CD4-positive, alpha-beta T cell treated with Interleukin-15 for 4 hours (primary cell): ENCODE measurements around the gene RIBC2.
"Not testable (repeated sequence)": the region's sequence is repeated elsewhere in the genome, so short reads cannot be mapped to it uniquely, and the experiment has no call there.

Experiments used
- DNase-seq: peaks from one replicate; pipeline ENCODE4 v3.0.0-alpha.2; 2020; ENCODE audit warnings: low spot score

The RIBC2 gene, protein sequence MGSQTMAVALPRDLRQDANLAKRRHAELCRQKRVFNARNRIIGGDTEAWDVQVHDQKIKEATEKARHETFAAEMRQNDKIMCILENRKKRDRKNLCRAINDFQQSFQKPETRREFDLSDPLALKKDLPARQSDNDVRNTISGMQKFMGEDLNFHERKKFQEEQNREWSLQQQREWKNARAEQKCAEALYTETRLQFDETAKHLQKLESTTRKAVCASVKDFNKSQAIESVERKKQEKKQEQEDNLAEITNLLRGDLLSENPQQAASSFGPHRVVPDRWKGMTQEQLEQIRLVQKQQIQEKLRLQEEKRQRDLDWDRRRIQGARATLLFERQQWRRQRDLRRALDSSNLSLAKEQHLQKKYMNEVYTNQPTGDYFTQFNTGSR

DNA sequence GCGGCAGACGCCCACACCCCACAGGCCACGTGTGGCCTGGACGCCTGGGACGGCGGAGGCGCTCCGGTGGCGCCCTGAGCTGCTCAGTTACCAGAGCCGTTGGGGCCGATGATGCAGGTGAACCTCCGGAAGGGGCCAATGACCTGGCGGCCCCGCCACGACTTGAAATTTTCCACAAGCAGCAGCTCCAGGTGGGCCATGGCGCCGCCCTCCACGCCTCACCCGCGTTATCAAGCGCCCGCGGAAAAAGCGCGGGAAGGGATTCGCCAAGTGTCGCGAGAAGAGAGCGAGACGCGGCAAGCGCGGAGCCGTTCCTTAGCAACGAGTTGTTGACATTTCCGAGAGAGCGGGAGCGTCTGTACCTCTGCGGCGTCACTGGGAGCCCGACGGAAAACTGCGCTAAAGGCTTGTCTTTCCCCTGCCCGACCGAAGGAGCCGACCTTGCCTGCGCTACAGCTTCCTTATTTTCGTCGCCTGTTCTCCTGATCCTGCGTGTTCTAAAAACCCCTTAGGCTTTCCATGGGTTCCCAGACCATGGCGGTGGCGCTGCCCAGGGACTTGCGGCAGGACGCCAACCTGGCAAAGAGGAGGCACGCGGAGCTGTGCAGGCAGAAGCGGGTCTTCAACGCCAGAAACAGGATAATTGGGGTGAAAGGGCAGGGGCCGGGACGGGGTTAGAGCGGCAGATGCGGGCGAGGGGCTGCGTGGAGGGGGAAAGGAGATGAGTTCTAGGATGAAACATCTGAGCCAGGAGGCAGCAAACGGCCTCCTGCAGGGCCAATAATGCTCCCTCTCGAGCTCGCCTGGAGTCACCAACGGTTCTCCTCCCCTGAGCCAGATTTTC, at the start of gene RIBC2, which contains the start of gene SMC1B:
Gene RIBC2 (plus strand): TSS at position 326 of the 844 bp plus-strand sequence. CDS start 194 bp downstream, at position 520.
Gene SMC1B (minus strand): TSS at position 232 of the 844 bp plus-strand sequence. CDS start 32 bp downstream, at position 200.
- DNase-seq, result peak; percentile 87

DNA sequence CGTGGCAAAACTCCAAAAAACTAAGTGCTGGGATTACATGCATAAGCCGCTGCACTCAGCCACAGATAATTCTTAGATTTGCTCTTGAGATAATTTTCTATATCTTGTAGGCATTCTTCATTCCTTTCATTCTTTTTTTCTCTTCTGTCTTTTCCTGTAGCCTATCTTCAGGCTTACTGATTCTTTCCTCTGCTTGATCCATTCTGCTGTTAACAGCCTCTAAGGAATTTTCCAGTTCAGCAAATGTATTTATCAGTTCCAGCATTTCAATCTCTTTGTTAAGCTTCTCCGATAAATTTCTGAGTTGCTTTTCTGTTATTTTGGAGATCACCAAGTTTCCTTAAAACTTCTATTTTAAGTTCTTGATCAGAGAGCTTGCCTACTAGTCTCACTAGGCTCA, 46.8 kb upstream of the RIBC2 start:
- DNase-seq, result no peak

DNA sequence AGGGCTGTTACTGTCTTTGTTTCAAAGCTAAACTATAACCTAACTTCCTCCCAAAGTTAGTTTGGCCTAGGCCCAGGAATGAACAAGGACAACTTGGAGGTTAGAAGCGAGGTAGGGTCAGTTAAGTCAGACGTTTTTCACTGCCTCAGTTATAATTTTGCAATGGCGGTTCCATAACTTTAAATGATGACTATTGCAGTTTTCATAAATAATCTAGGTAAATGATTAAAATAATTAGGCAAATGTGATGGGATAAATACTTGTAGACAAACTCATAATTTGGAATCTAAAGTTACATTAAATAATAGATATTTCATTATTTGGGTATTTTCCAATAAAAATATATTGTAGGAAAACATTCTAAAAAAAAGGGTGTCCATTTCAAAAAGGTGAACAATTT, 39.9 kb upstream of the RIBC2 start:
- DNase-seq, result not testable (repeated sequence)

DNA sequence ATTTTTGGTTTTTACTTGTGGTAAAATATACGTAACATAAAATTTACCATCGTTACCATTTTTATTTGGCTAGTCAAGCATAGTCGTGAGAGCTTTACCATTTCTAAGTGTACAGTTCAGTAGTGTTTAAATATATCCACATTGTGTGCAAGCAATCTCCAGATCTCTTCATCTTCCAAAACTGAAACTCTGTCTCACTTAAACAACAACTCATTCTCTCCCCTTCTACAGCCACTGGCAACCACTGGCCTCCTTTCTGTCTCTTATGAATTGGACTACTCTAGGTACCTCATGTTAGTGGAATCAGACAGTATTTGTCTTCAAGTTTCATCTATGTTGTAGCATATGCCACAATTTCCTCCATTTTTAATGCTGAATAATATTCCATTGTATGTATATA, 37.5 kb upstream of the RIBC2 start:
- no peak for DNase-seq

DNA sequence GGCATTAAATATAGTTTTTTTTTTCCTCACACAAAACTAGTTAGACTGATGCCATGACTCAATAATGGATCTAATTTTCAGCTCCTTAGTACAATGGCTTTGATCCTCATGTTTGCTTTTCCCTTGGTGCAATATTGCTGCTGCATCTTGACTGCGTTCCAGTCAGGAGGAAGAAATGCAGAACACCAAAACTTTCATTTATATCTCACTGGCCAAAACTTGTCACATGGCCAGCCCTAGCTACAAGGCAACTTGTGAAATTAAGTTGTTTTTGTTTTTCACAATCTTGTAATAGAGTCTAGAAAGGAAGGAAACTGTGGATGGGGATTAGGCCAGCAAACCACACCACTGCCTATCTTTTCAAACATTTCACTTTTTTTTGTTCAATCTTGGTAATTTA, 36.8 kb upstream of the RIBC2 start:
- DNase-seq, result no peak

DNA sequence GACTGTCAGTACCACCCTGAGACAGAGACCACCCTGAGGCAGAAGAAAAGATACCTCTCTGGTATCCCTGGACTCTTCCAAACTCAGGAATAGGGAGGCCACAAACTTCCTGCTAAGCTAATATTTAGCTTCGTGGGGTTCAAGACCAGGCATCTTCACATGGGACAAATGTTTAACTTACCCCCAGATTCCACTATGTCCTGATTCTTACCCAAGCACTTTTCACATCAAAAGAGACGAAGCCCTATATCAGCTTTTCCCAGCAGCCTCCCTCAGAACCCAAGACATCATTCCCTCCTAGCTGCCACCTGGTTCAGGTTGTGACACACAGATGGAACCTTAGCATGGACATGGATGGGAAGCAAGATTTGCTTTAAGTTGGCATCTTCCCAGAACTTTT, 32.1 kb upstream of the RIBC2 start:
- no peak for DNase-seq

DNA sequence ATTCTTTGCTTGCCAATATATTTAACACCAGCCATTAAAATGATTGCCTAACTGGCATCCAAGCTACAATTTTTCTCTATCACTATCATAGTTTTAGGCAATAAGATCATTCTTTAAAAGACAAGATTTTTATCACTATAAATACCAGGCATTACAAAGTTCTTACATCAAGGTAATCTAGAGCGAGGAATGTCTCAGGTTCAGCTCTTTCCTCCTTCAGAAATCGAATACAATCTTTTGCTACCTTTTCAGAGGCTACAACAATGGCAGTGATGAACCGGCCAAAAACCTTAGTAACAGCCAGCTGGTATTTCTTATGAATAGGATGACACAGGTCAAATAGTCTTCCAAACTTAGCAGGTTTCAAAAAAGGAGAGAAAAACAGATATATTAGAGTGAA, 23.9 kb upstream of the RIBC2 start:
- no peak for DNase-seq

DNA sequence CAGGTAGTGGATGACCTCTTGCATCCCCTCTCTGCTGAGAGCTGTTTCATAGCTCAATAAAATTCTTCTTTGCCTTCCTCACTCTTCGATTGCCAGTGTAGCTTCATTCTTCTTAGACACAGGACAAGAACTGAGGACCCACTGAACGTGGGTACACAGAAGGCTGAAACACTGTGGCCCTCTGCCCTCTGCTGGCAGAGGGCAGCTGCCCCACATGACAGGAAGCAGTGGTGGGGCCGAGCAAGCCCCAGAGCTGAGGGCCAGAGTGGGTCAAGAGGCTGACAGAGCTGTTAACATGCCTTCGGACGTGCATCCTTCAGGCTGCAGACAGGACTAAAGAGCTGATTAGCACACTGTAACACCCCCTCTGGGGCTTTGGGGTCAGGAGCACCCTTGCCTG, 15.7 kb upstream of the RIBC2 start:
- no peak for DNase-seq

DNA sequence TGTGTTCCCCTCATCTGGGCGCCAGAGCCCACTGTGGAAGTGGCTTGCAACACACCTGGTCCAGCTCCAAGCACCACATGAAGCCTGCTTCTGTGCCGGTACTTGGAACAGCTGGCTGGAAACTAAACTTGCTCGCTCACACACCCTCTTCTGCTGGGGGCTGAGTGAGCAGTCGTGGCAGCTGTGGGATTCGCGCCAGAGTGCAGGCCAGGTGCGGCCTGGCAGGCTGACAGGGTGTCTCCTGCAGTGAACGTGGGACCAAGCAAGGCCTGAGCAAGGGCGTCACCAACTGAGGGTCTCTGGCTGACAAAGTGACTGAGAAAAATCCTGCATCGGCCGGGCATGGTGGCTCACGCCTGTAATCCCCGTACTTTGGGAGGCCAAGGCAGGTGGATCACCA, 15.3 kb upstream of the RIBC2 start:
- DNase-seq, result no peak

DNA sequence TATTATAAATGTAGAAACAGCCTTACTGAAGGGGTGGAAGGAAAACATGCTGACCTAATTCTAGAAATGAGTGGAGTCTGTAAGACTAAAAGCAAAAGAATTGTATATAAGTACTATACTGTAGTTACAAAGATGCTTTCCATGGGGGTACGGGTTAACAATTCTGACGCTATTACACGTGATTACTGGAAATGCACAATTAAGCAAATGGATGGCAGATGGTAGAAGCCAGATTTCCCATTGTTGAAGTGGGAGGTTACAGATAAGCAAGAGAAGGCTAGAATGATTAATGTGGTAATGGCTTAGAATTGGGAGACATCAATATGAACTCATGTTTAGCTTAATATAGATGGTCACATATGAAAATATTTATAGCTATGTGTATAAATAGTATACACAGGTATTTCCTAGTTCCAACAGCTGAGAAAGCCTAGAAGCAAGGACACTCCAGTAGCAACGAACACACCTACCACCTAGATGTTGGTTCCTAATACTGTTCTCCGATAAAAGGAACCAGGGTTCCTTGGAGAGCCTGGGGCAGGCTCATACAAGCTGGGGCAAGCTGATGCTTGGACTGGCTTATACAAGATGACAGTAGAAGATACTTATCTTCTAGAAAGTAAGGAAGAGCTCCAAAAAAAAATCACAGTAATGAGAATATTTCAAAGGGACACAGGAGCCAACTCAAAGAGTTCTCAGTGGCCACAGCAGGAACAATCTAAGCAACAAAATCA, 13.6 kb upstream of the RIBC2 start:
- DNase-seq, result no peak

DNA sequence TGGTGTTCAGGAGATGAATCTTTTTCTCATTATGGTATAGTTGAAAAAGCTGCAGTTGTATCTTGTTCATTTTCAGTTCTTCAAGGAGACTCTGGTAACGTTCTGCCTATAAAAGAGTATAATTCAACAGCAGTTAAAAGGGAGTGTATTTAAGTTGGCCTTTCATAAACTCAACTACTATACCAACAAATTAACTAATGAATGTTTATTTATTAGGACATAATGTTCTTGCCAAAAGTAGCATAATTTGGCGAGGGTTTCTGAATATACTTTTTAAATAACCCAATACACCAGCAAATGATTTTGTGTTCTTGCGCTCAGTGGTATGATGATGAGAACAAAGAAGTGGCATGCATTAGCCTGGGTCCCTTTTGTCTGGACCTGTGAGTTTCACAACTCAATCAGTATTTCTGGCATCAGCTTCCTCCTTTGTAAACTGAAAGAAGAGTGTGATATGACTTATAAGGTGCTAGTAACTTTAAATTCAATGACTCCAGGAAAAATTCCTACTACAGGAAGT, 11.0 kb upstream of the RIBC2 start:
- DNase-seq, result no peak

DNA sequence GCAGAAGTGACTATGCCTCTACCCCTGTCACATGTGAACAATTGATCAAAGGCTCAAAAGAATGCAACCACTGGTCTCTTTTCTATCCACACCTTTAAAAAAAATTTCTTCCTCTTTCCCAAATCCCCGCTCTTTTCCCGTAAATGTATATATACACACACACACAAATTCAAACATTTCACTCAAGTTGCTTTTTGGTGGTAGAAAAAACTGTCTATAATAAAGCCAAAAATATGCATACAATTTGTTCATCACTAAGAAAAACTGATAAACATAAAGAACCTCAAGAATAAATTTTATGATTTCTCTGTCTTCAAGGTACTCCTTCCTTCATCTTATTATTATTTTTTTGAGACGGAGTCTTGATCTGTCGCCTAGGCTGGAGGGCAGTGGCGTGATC, 5.7 kb upstream of the RIBC2 start:
- no peak for DNase-seq

DNA sequence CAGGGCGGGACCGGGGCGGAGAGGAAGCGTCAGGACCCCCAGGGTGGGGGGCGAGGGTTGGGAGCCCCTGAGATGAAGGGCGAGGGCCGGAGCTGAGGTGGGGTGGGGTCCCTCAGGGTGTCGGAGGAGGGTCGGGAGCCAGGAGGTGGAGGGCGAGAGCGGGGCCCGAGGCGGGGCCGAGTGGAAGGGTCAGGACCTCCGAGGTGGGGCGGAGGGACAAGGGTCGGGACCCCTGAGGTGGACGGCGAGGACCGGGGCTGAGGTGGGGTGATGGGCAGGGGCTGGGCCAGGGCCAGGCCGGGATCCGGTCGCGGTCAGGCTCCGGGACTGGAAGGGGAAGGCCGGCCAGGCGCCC, 503 bp upstream of the RIBC2 start:
- no peak for DNase-seq

DNA sequence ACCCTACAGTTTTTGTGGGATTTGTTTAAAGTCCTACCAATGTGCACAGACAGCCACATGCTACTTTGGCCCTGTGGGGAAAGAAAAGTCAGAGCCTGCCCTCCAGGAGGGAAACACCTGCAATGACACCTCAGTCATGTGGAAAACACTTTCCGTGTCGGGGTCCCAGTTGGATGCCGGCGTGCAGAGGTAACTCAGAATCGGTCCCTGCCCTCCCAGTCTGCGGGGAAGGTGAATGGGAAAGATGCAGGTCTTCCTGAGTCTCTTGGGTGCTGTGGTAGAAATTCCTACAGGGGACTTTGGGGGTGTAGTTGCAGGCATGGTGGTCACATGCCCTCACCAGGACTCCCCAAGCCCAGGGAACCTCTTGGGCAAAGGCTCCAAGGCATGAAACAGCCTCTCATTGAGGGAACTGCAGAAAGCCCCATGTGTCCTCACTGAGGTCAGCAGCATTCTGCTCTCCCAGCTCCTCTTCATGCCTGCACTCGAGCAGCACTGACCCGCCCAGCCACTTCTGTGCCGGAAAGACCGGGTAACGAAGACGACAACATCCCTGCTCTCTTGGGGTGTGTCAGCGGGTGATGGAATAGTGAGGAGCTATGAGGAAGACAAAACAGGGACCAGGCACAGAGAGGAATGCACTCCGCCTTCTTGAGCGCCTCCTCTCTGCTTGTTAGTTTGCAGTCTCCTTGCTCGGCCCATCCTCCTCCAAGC, 4.7 kb downstream of the RIBC2 start:
- DNase-seq, result no peak

DNA sequence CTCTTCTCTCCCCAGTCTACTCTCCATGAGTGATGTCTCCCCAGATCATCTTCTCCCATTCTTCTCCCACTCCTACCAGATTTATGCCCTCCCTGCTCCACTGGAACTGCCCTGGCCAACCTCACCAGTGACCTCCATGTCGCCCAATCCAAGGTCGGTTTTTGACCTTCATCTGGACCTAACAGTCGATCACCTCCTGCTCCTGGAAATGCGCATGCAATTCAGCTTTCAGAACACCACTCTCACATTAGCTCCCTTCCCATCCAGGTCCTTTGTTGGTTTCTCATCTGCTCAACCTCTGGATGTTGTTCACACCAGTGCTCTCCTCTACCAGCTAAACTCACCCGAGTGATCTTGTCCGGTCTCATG, 5.3 kb downstream of the RIBC2 start:
- DNase-seq, result no peak

DNA sequence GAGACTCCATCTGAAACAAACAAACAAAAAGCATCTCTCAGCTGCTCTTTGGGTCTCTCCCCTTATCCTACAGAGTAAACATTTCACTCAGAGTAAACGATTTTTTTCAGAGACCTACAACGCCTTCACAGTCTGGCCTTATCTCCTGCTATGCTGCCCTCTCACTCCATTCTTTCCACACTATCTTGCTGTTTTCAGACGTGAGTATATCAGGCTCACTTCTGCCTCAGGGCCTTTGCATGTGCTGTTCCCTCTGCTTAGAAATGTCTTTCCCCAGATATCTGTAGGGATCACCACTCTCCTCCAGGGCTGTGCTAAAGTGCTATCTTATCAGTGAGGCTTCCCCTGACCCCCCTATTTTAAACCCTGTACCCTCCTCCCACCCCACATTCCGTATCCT, 6.5 kb downstream of the RIBC2 start:
- no peak for DNase-seq

DNA sequence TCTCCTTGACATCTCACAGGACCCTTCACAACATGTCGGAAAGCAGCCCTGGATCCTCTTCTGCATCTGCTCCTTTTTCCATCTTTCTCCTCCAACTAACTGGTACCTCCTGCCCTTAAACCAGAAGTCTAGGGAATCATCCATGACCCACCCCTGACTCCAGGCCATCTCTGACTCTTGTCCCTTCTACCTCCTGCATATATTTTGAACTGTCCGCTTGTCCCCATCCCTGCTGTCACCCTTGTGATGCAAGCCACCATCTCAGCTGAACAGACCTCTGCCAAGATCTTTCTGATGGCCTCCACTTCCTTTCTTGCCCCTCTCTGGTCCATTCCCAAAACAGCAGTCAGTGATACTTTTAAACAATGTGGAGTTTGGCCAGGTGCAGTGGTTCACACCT, 7.0 kb downstream of the RIBC2 start:
- no peak for DNase-seq

DNA sequence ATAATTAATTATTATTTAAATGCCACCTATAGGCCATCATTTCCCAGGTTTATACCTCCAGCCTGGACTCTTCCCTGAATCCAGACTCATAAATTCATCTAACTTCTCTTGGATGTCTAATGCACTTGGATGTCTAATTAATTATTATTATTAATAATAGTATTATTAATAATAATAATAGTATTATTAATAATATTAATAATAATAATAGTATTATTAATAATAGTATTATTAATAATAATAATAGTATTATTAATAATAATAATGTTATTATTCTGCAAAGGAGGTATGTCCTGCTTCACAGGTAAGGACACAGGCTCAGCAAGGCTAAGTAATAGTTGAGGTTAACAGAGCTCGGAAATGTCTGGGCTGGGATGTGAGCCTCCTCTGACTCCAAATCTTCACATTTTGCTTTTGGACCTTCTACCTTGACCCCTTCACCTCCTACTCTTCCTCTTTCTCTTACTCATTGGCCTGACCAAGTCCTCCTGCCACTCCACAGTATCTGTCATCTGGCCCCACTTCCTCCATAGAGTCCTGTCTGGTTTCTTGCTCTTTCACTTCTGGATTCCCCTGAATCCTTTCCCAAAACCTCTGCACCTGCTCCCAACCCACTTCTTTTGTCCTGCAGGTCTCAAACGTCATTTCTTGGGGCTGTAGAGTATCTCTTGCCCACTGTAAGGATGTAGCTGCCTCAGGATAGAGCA, 8.0 kb downstream of the RIBC2 start:
- no peak for DNase-seq

DNA sequence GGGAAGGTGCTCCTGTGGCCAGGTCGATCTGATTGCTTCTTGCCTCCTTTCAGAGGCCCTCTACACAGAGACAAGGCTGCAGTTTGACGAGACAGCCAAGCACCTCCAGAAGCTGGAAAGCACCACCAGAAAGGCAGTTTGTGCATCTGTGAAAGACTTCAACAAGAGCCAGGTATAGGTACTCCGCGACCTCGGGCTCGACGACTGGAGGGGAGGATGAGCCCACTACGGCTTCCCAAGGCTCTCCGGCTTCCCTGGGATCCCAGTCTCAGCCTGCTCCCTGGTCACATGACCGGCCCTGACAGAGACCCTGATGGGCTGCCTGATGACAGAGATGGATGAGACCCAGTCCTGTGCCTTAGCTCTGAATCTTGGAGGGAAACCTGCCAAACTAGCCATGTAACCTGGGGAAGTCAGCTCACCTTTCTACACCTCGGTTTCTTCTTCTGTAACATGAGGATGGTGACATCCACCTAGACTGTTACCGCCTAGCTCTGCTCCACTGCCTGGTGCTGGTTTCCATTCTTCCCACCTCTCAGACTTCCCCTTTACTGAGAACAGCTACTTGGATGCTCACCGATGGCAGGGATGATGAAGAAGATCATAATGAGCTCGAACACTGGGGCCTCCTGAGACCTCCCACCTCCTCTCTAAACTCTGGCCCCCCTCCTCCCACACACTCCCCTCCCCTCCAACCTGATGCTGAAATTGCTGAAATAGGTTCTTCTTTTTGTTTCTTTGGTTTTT, 8.9 kb downstream of the RIBC2 start:
- DNase-seq, result no peak

DNA sequence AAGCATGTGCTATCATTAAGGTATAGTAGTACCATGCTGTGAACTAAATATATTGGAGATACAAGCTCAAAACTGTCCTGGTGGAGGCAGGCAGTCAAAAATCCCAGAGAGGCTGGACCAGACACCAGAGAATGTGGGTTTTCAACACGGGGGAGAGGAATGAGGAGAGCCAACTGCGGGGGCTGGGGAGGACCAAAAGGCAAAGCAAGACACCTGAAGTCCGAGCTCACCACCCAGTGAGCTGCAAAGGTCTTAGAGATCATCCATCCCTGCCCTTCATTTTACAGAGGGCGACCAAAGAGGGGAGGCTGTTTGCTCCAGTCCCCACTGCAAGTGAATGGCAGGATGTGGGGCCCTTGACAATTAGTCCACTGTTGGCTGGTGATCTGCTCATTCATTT, 10.0 kb downstream of the RIBC2 start:
- no peak for DNase-seq
